Measurements from ENCODE around the gene SLC25A29.

DNA sequence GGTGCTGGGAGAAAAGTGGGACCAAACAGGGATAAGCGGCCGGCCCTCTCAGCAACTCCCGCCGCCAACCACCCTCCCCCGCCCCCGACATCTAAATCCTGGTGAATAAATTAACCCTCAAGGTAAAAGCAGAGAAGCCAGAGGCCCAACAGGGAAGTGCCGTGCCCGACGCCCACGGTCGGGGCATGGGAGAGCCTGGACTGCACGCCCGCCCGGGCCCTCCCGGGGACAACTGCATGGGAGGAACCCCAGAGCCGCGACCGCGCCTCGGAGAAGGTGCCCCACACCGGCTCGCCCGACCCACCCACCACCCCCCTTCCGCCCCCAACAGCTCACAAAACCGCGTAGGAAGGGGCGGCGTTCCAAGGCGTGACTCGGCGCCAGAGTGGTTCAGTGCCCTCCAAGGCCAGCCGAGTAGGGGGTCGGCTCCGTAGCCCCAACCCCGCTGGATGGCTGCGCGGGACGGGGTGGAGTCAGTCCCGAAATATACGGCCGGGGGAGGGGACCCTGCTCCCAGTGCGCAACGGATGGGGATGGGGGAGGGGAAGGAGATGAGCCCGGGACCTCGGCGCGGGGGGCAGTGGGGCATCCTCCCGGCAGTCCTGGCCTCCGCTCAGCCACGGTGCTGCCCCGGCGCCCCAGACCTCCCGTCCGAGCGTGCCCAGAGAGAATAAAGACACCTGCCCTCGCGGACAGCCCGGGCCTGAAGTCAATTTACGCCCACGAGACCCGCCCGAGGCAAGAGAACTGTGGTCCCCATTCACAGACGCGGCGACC, 732 bp downstream of the SLC25A29 start:
- TF ChIP-seq GATA2 (IDR thresholded peaks at IDR 0.05; ENCODE audit: low read depth, low read length) = no peak
- TF ChIP-seq GATA3 (IDR thresholded peaks at IDR 0.05; ENCODE audit: low read depth, low read length) = no peak
